GM19193 (cell line): ENCODE measurements around the gene STIM1.

Experiments used
- POLR2A ChIP-seq: IDR thresholded peaks from 4 replicates; pipeline ENCODE4 v1.6.1; 2011; ENCODE audit not compliant: insufficient read depth, insufficient read length; ENCODE audit errors: extremely low read depth

Gene STIM1

GRCh38 chr11:3859373-3859881 lies 4.0 kb downstream of the STIM1 start:
- peak; percentile 63 for TF ChIP-seq POLR2A

- TF ChIP-seq POLR2A, result no peak
Measured at GRCh38 chr11:3860375-3860774, 4.9 kb downstream of the STIM1 start.

GRCh38 chr11:3861683-3862082 lies 6.2 kb downstream of the STIM1 start:
- no peak for TF ChIP-seq POLR2A

- TF ChIP-seq POLR2A, result no peak
Measured at GRCh38 chr11:3865388-3866193, 10.1 kb downstream of the STIM1 start.

GRCh38 chr11:3866206-3866605 lies 10.7 kb downstream of the STIM1 start:
- no peak for TF ChIP-seq POLR2A

GRCh38 chr11:3866836-3867208 lies 11.4 kb downstream of the STIM1 start:
- TF ChIP-seq POLR2A, result no peak

- TF ChIP-seq POLR2A, result no peak
Measured at GRCh38 chr11:3867209-3868091, 12.0 kb downstream of the STIM1 start.

- TF ChIP-seq POLR2A, result no peak
Measured at GRCh38 chr11:3873712-3874349, 18.4 kb downstream of the STIM1 start.

GRCh38 chr11:3876613-3877012 lies 21.1 kb downstream of the STIM1 start:
- no peak for TF ChIP-seq POLR2A

- no peak for TF ChIP-seq POLR2A
Measured at GRCh38 chr11:3877364-3878257, 22.1 kb downstream of the STIM1 start.

- no peak for TF ChIP-seq POLR2A
Measured at GRCh38 chr11:3878258-3878584, 22.8 kb downstream of the STIM1 start.

GRCh38 chr11:3879216-3879966 lies 23.9 kb downstream of the STIM1 start:
- TF ChIP-seq POLR2A, result no peak

GRCh38 chr11:3879967-3880542 lies 24.6 kb downstream of the STIM1 start:
- no peak for TF ChIP-seq POLR2A

- no peak for TF ChIP-seq POLR2A
Measured at GRCh38 chr11:3880724-3881123, 25.3 kb downstream of the STIM1 start.

GRCh38 chr11:3882655-3883054 lies 27.2 kb downstream of the STIM1 start:
- TF ChIP-seq POLR2A, result no peak
